ENCODE data around the gene ARVCF.
A peak's percentile ranks its signal among the peaks of the same experiment; 100 is the strongest.

Gene ARVCF

GRCh38 chr22:20029550-20030225 is 13.1 kb upstream of the ARVCF start:
- no peak for DNase-seq (ENCODE audit: low read depth)

GRCh38 chr22:20028855-20029549 is 12.4 kb upstream of the ARVCF start:
- DNase-seq (ENCODE audit: low read depth), result no peak

GRCh38 chr22:20027966-20028854 is 11.6 kb upstream of the ARVCF start:
- DNase-seq (ENCODE audit: low read depth), result no peak

- no peak for DNase-seq (ENCODE audit: low read depth)
Measured at GRCh38 chr22:20026996-20027601, 10.5 kb upstream of the ARVCF start.

GRCh38 chr22:20026204-20026908 is 9.7 kb upstream of the ARVCF start:
- DNase-seq (ENCODE audit: low read depth), result no peak

GRCh38 chr22:20025401-20026203 is 9.0 kb upstream of the ARVCF start:
- DNase-seq (ENCODE audit: low read depth), result no peak

- DNase-seq (ENCODE audit: low read depth), result no peak
Measured at GRCh38 chr22:20024650-20025397, 8.2 kb upstream of the ARVCF start.

- DNase-seq (ENCODE audit: low read depth), result no peak
Measured at GRCh38 chr22:20024225-20024624, 7.6 kb upstream of the ARVCF start.

- no peak for DNase-seq (ENCODE audit: low read depth)
Measured at GRCh38 chr22:20022978-20023613, 6.5 kb upstream of the ARVCF start.

GRCh38 chr22:20022231-20022977 is 5.8 kb upstream of the ARVCF start:
- no peak for DNase-seq (ENCODE audit: low read depth)

GRCh38 chr22:20021196-20022181 is 4.9 kb upstream of the ARVCF start:
- DNase-seq (ENCODE audit: low read depth), result no peak

- peak; percentile 87 for DNase-seq (ENCODE audit: low read depth)
Measured at GRCh38 chr22:20020533-20021195, 4.0 kb upstream of the ARVCF start, which contains the start of gene TANGO2. TSS of gene TANGO2 (plus strand) at chr22:20021110. CDS start at chr22:20036799, 15,689 bp downstream.

- no peak for DNase-seq (ENCODE audit: low read depth)
Measured at GRCh38 chr22:20019661-20020532, 3.3 kb upstream of the ARVCF start.

GRCh38 chr22:20018001-20018400 is 1.4 kb upstream of the ARVCF start:
- no peak for DNase-seq (ENCODE audit: low read depth)

GRCh38 chr22:20017622-20017958 is 967 bp upstream of the ARVCF start:
- no peak for DNase-seq (ENCODE audit: low read depth)
